IPS-18a (cell line): ENCODE results near the gene TBC1D22B.

Experiments used
- H3K27ac ChIP-seq: one replicate; pipeline ENCODE4 v1.5.1; 2013; ENCODE audit warnings: low read length
- H3K27me3 ChIP-seq: one replicate; pipeline ENCODE4 v1.6.1; 2013; ENCODE audit warnings: mild to moderate bottlenecking, low read length; ENCODE audit not compliant: control insufficient read depth, insufficient read depth
- H3K36me3 ChIP-seq: one replicate; pipeline ENCODE4 v1.6.1; 2013; ENCODE audit warnings: low read depth, low read length; ENCODE audit not compliant: control insufficient read depth
- H3K4me1 ChIP-seq: one replicate; pipeline ENCODE4 v1.6.1; 2013; ENCODE audit warnings: low read depth, low read length; ENCODE audit not compliant: control insufficient read depth
- H3K4me3 ChIP-seq: one replicate; pipeline ENCODE4 v1.5.1; 2013; ENCODE audit warnings: low read length
- H3K9ac ChIP-seq: one replicate; pipeline ENCODE4 v1.6.1; 2013; ENCODE audit warnings: mild to moderate bottlenecking, low read length, moderate library complexity
- H3K9me3 ChIP-seq: one replicate; pipeline ENCODE4 v1.6.1; 2013; ENCODE audit warnings: low read depth, low read length; ENCODE audit not compliant: control insufficient read depth

TBC1D22B gene

DNA sequence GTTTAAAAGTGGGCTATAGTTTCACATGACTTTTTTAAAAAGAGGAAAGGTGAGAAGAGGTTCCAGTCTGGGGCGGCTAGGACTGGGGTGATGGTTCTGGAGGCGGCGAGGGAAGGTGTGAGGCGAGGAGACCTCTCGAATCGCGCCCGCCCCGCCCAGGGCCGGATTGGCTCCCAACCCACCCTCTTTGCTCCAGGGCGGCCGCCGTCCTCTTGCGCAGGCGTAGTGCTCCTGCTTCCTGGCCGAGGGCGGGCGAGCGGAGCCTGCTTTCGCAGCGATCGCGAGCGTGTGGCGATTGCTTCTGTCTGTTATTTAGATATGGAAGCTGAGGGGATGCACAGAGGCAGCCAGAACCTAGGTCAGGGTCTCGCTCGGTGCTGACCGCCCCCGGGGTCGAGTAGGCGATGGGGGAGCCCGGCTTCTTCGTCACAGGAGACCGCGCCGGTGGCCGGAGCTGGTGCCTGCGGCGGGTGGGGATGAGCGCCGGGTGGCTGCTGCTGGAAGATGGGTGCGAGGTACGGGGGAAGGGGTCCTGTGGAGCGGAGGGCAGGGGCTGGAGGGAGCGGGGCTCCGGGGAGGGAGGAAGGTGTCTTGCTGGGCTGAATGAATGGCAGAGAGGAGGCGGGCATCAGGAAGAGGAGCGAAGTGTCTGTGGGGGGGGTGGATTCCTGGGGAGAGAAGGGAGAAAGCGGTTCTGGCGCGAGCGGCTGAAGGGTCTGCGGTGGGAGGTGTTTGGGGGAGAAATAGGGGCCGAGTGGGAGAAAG lies 96.4 kb downstream of the TBC1D22B start, which contains the start of gene RNF8:
Gene RNF8 (plus strand): TSS at position 223 of the 765 bp plus-strand sequence. CDS start 182 bp downstream, at position 405.
- peak within 1 kb of the TSS; percentile 87 for H3K4me3 ChIP-seq

DNA sequence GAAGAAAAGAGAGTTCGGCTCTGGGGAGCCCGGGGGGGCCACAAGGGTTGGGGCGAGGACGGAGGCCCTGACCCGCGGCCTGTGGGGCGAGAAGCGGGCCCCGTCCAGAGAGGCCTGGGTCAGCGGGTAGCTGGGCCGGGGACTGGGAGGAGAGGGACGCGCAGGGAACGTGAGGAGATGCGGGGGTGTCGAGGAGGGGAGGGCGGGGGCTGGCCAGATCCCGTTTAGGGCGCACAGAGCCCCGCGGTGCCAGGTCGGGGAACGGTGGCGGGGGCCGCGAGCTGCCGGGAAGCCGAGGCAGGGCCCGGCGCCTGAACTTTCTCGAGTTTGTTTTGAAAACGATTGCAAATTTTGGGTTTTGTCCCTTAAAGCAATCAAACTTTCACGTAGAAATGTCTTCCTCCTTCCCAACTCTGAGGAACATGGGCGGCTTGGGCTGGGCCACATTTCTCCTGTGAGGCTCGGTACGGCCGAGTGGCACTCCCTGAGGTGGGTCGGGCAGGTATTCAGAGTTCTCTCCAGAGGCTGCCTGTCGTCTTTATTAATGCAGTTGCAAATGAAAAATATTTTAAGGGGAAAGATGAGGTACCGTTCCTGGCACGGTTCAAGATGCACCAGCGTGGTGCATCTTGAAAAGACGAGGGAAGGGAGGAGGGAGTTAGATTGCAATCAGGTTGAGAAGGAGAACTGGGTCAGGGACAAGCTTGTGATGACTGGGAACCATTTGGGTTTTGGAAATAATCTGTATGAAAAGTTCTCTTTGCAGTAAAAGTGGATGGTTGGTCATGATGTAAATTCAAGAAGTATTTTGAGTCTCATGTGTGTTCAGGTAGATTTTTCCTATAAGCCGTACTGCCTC lies 97.2 kb downstream of the TBC1D22B start:
- Histone ChIP-seq H3K36me3 (no peaks in the 10 kb centered on the region), H3K9me3 (no peaks in the 10 kb centered on the region), H3K4me3 (peak overlapping the region; percentile 87), H3K9ac (peak overlapping the region; percentile 72), H3K4me1 (peaks cover 3% of the 10 kb centered on the region), H3K27ac (peak overlapping the region; percentile 27), H3K27me3 (no peaks in the 10 kb centered on the region)

More for the DNA sequence above, 96.4 kb downstream of the TBC1D22B start, which contains the start of gene RNF8:
- H3K9me3 ChIP-seq, result no peaks in the 10 kb centered on the region
- H3K4me1 ChIP-seq, result peaks cover 3% of the 10 kb centered on the region
- H3K36me3 ChIP-seq, result no peaks in the 10 kb centered on the region
- no peaks in the 10 kb centered on the region for H3K27me3 ChIP-seq
- peak within 1 kb of the TSS; percentile 72 for H3K9ac ChIP-seq
- H3K27ac ChIP-seq, result peak within 1 kb of the TSS; percentile 27

DNA sequence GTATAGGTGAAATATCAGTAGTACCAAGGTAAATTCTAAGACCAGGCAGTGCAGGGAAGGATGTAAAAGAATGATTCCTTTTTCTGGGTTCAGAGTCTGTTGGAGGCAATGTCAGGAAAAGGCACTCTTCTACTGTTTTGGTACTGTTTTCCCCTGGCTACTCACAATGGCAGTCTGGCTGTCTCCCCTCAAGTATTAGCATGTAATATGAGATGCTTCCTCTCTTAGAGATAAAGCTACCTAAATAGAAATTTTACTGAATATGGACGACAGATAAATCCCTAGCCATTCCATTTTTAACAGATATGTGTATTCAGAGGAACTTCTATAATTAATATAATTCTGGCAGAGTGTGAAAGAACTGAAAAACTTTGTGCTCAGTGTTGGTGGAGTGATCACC lies 99.7 kb downstream of the TBC1D22B start:
- H3K4me1 ChIP-seq, result peaks cover 3% of the 10 kb centered on the region
- H3K27ac ChIP-seq, result no peak overlapping the region
- no peak overlapping the region for H3K9ac ChIP-seq

DNA sequence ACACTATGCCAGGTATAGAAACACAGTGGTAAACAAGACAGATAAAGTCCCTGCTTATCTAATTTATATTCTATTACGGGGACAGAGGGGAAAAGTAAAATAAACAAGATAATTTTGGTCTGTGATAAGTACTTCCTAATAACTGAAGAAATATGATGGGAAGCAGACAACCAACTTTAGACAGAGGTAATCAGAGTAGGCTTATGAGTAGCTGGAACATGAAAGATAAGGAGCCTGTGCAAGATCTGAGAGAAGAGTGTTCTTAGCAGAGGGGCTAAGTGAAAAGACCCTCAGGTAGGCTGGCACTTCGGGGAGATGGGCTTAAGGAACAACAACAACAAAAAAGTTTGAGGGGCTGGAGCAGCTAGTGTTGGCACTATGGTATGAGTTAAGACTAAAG lies 100.3 kb downstream of the TBC1D22B start:
- no peaks in the 10 kb centered on the region for H3K9me3 ChIP-seq
- no peak overlapping the region for H3K9ac ChIP-seq
- no peaks in the 10 kb centered on the region for H3K27me3 ChIP-seq
- H3K27ac ChIP-seq, result no peak overlapping the region
- peaks cover 3% of the 10 kb centered on the region for H3K4me1 ChIP-seq
- no peak overlapping the region for H3K4me3 ChIP-seq
- H3K36me3 ChIP-seq, result peaks cover 14% of the 10 kb centered on the region

More for the DNA sequence above, 99.7 kb downstream of the TBC1D22B start:
- no peak overlapping the region for H3K4me3 ChIP-seq
- H3K27me3 ChIP-seq, result no peaks in the 10 kb centered on the region
- peaks cover 13% of the 10 kb centered on the region for H3K36me3 ChIP-seq
- H3K9me3 ChIP-seq, result no peaks in the 10 kb centered on the region

DNA sequence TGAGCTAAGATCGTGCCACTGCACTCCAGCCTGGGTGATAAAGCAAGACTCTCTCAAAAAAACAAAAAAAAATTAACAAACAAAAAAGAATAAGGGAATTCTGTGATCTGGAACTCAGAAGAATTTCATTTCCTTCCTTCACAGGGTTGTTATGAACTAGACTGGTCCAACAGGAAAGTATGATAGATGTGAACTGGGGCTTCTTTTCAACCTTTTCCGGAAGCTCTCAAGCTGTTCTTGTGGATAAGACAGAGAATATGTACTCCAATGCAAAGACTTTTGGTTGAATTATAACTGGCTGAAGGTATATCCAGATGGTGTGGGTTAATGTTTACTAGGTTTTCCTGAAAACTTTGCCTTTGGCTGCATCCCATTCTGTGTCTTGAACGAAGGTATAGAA lies 101.5 kb downstream of the TBC1D22B start:
- Histone ChIP-seq H3K9me3 (no peaks in the 10 kb centered on the region), H3K4me3 (no peak overlapping the region), H3K9ac (no peak overlapping the region), H3K27me3 (no peaks in the 10 kb centered on the region), H3K27ac (no peak overlapping the region), H3K36me3 (peaks cover 21% of the 10 kb centered on the region), H3K4me1 (peaks cover 3% of the 10 kb centered on the region)

DNA sequence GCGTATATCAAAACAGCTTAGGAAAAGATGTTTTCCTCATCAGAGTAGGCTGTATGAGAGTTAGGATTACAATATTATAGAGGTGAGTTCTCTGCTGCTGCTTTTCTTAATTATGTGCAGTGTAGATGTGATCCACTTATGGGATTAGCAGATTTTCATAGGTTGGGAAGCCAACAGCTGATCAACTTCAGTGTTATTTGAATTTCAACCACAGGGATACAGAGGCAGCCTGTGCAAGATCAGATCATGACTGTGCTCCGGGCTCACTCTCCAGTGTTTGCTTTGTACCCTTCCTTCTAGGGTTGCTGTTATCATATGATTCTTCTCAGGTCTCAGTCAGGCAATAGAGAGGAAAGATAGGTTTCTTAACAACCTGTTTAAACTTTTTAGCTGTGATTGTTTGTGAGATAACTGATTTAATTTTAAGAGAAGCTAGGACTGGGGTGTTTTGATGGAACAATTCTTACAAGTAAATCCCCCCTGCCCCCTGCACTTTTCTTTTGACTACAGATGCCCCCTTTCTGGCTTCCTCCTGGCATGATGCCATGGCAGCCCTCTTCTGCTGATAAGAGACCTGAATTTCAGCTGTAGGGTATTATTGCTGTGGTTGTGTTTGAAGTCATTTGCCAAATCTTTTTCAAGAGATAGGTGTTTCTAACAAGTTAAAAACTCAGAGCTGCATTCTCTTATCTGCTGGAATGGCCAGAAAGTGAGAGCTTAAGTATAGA lies 104.7 kb downstream of the TBC1D22B start:
- Histone ChIP-seq H3K27ac (no peak overlapping the region), H3K36me3 (peaks cover 21% of the 10 kb centered on the region), H3K9me3 (no peaks in the 10 kb centered on the region), H3K4me1 (no peaks in the 10 kb centered on the region), H3K9ac (no peak overlapping the region), H3K4me3 (no peak overlapping the region), H3K27me3 (no peaks in the 10 kb centered on the region)

DNA sequence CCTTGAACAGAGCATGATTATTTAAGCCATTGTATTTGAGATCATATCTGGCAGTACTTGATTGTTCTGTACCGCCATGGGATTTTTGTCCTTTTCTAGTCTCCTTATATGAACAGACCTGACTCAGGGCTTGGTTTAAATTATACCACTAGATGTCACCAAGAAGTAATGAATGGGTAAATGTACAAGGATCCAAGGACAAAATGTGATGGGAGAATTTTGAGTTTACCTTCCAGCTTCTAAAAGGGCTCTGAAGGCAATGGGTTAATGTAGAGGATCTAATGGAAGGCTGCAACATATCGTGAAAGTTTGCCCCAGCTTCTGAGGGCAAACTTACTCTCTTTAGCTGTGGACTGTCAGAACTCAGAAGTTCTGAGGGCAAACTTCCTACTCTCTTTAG lies 108.2 kb downstream of the TBC1D22B start:
- no peak overlapping the region for H3K27ac ChIP-seq
- H3K36me3 ChIP-seq, result peaks cover 44% of the 10 kb centered on the region
- no peak overlapping the region for H3K4me3 ChIP-seq
- no peak overlapping the region for H3K9ac ChIP-seq
- no peaks in the 10 kb centered on the region for H3K9me3 ChIP-seq
- H3K4me1 ChIP-seq, result no peaks in the 10 kb centered on the region
- H3K27me3 ChIP-seq, result no peaks in the 10 kb centered on the region

DNA sequence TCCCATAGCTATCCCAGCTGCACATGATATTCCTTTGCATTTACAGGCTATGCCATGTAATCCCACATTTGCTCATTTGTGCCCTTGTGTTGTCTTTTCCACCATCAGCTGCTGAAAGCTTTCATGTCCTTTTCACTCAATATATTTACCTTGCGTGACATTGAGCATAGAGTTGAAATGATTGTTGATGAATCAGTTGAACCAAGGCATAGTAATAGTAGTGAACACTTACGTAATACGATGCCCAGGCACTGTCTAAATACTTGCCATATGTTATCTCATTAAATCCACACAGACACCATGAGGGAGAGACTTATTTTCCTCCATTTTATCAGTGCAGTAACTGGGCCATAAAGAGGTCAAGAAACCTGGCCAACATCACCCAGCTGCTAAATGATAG lies 109.3 kb downstream of the TBC1D22B start:
- H3K4me1 ChIP-seq, result no peaks in the 10 kb centered on the region
- H3K9me3 ChIP-seq, result no peaks in the 10 kb centered on the region
- no peaks in the 10 kb centered on the region for H3K27me3 ChIP-seq
- peaks cover 43% of the 10 kb centered on the region for H3K36me3 ChIP-seq
- H3K27ac ChIP-seq, result no peak overlapping the region
- no peak overlapping the region for H3K9ac ChIP-seq
- no peak overlapping the region for H3K4me3 ChIP-seq

DNA sequence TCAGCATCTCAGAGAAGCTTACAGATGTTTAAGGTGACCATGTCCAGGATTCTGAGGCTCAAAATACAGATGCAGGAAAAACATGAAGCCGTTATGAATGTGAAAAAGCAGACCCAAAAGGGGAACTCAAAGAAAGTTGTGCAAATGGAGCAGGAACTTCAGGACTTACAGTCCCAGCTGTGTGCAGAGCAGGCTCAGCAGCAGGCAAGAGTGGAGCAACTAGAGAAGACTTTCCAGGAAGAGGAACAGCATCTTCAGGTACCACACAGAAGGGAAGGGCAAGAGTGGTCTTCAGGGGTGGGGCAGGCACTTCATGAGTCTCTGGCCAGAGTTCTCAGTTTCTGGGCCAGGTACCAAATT lies 111.4 kb downstream of the TBC1D22B start:
- H3K9me3 ChIP-seq, result no peaks in the 10 kb centered on the region
- H3K36me3 ChIP-seq, result peaks cover 35% of the 10 kb centered on the region
- no peak overlapping the region for H3K27ac ChIP-seq
- H3K4me1 ChIP-seq, result no peaks in the 10 kb centered on the region
- no peak overlapping the region for H3K4me3 ChIP-seq
- H3K9ac ChIP-seq, result no peak overlapping the region
- H3K27me3 ChIP-seq, result no peaks in the 10 kb centered on the region

DNA sequence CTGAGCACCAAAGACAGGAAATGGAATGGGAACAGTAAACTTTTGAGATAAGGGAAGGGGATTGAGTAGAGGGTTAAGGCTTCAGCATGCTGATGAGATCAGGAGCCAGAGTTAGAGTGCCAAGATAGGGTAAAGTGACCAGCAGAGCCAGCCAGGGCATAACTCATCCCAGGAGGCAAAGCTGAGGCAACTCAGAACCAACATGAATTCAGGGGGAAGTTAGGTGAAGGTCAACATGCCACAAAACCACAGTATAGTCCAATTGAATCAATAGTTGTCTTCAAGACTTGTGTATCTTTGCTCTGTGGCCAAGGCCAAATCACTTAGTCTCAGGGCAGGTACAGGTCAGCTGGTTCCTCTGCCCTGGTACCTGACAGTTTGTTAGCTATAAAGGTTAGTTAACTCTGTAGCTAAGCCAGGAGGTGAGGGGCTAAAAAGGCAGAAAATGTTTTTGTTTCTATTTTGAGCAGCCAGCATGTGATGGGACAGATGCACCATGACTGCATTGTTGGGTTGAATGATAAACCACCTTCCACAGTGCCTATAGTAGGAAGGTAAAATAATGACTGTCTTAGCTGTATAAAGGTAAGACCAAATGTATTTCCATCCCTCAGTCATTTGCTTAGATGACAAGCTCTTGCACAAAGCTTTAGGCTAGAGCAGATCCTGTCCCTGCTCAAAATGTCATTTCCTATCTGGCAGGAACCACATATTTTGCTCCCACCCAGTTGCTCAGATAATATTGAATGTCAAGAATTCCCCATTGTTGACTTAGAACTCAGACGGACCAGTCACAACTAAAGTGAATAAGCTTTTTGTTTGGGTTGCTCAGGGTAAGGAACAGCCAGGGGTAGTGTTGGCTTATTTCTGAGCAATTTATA lies 112.0 kb downstream of the TBC1D22B start:
- no peaks in the 10 kb centered on the region for H3K27me3 ChIP-seq
- H3K9me3 ChIP-seq, result no peaks in the 10 kb centered on the region
- peaks cover 41% of the 10 kb centered on the region for H3K36me3 ChIP-seq
- no peaks in the 10 kb centered on the region for H3K4me1 ChIP-seq
- no peak overlapping the region for H3K9ac ChIP-seq
- no peak overlapping the region for H3K27ac ChIP-seq
- no peak overlapping the region for H3K4me3 ChIP-seq
